Ovary (tissue), 1 donor: ENCODE measurements around the gene KCNMA1.

Experiments used
- EP300 ChIP-seq: sonication (generic); formaldehyde crosslinking; IDR thresholded peaks from one replicate; pipeline ENCODE4 v1.6.1; 2017; ENCODE audit warnings: antibody characterized with exemption
- POLR2A ChIP-seq: fragments of 450-650 bp; IDR thresholded peaks from one replicate; pipeline ENCODE4 v1.6.1; 2017; ENCODE audit warnings: antibody characterized with exemption, mild to moderate bottlenecking, moderate library complexity

DNA sequence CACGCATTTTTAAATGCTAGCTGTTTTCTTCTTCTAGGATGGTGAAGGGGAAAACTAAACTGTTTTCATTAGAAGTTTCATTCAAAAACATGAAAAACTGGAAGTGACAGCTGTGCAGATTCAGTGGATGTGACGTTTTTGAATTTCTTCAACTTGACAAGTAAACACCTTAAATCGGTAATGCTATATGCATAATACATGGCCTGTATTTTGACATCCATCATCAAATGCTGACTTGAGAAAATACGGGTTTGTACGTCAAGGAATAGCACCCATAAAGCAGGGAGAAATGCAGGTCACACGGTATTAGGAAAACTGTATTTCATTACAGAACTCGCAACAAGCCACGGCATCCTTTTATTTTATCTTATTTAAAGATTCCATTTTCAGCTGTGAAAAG is 720.5 kb downstream of the KCNMA1 start:
- TF ChIP-seq POLR2A (no peak), EP300 (no peak)
